SK-N-MC (cell line): Measurements from ENCODE around the gene JADE1.

Experiments
- EZH2 ChIP-seq: fragments of 200-600 bp; sonication (generic); IDR thresholded peaks from one replicate; pipeline ENCODE4 v1.6.1; 2017; ENCODE audit warnings: antibody characterized with exemption
- FOXP2 ChIP-seq: optimal IDR thresholded peaks from 2 replicates; pipeline ENCODE3; 2011; ENCODE audit warnings: mild to moderate bottlenecking, moderate library complexity; ENCODE audit not compliant: insufficient read depth; ENCODE audit errors: extremely low read length, control extremely low read depth
- POLR2AphosphoS5 ChIP-seq: IDR thresholded peaks from 2 replicates; pipeline ENCODE4 v1.6.1; 2012; ENCODE audit warnings: mild to moderate bottlenecking, low read depth, low read length, borderline replicate concordance

GRCh38 chr4:128800701-128801284, 8.7 kb upstream of the JADE1 start:
- no peak for TF ChIP-seq POLR2AphosphoS5
- TF ChIP-seq EZH2 = no peak
- no peak for TF ChIP-seq FOXP2
